SK-N-SH treated with all-trans-retinoic acid at 6 μM for 48 hours (cell line): ENCODE results near the gene PANX2.

ENCODE experiments used
- ATAC-seq: fragments of 200-7000 bp; cut with Tn5 transposase; 3 replicates; pipeline ENCODE4 v1.9.1; 2020; ENCODE audit warnings: mild to moderate bottlenecking, moderate library complexity
- ARNTL ChIP-seq: fragments of 450-650 bp; formaldehyde crosslinking; IDR thresholded peaks from 2 replicates; pipeline ENCODE4 v1.5.0; 2020; ENCODE audit warnings: low read depth, mild to moderate bottlenecking, moderate library complexity, borderline replicate concordance
- BACH2 ChIP-seq: fragments of 250-450 bp; sonication (Bioruptor Pico); IDR thresholded peaks from 2 replicates; pipeline ENCODE4 v1.9.0; 2021; ENCODE audit warnings: mild to moderate bottlenecking, borderline replicate concordance
- CREB5 ChIP-seq: fragments of 250-450 bp; sonication (Bioruptor Pico); IDR thresholded peaks from 2 replicates; pipeline ENCODE4 v1.5.1; 2020; ENCODE audit warnings: low read depth, mild to moderate bottlenecking, moderate library complexity
- CSDC2 ChIP-seq: fragments of 250-450 bp; sonication (Bioruptor Pico); IDR thresholded peaks from 2 replicates; pipeline ENCODE4 v1.5.0; 2020; ENCODE audit warnings: mild to moderate bottlenecking, moderate library complexity
- CSRNP3 ChIP-seq: fragments of 250-450 bp; sonication (Bioruptor Pico); IDR thresholded peaks from 2 replicates; pipeline ENCODE4 v1.5.1; 2021; ENCODE audit warnings: mild to moderate bottlenecking, moderate library complexity
- ESRRG ChIP-seq: fragments of 250-450 bp; sonication (Bioruptor Pico); IDR thresholded peaks from 2 replicates; pipeline ENCODE4 v1.6.1; 2021; ENCODE audit warnings: mild to moderate bottlenecking
- GLIS3 ChIP-seq: fragments of 250-450 bp; sonication (Bioruptor Pico); IDR thresholded peaks from 2 replicates; pipeline ENCODE4 v1.5.0; 2020; ENCODE audit warnings: mild to moderate bottlenecking, moderate library complexity
- ISL1 ChIP-seq: fragments of 250-450 bp; sonication (Bioruptor Pico); IDR thresholded peaks from 2 replicates; pipeline ENCODE4 v2.1.2; 2022; ENCODE audit warnings: mild to moderate bottlenecking, moderate library complexity
- OSR1 ChIP-seq: fragments of 250-450 bp; sonication (Bioruptor Pico); IDR thresholded peaks from 2 replicates; pipeline ENCODE4 v1.8.0; 2022; ENCODE audit warnings: moderate library complexity, mild to moderate bottlenecking, inconsistent platforms
- PATZ1 ChIP-seq: fragments of 250-450 bp; sonication (Bioruptor Pico); IDR thresholded peaks from 2 replicates; pipeline ENCODE4 v1.8.0; 2020; ENCODE audit warnings: mild to moderate bottlenecking, moderate library complexity, borderline replicate concordance
- PPARA ChIP-seq: fragments of 250-450 bp; sonication (Bioruptor Pico); IDR thresholded peaks from 2 replicates; pipeline ENCODE4 v1.5.0; 2020; ENCODE audit warnings: mild to moderate bottlenecking, borderline replicate concordance
- RARB ChIP-seq: fragments of 250-450 bp; sonication (Bioruptor Pico); IDR thresholded peaks from 2 replicates; pipeline ENCODE4 v1.8.0; 2021; ENCODE audit warnings: mild to moderate bottlenecking, moderate library complexity
- SNAI2 ChIP-seq: fragments of 250-450 bp; sonication (Bioruptor Pico); IDR thresholded peaks from 2 replicates; pipeline ENCODE4 v1.5.0; 2020; ENCODE audit warnings: mild to moderate bottlenecking, moderate library complexity
- TOX ChIP-seq: fragments of 250-450 bp; sonication (Bioruptor Pico); IDR thresholded peaks from 2 replicates; pipeline ENCODE4 v1.8.0; 2021; ENCODE audit warnings: mild to moderate bottlenecking, moderate library complexity, borderline replicate concordance
- TSHZ2 ChIP-seq: fragments of 250-450 bp; sonication (Bioruptor Pico); IDR thresholded peaks from 2 replicates; pipeline ENCODE4 v1.5.0; 2020; ENCODE audit warnings: mild to moderate bottlenecking, moderate library complexity
- ZC3H10 ChIP-seq: fragments of 250-450 bp; sonication (Bioruptor Pico); IDR thresholded peaks from 2 replicates; pipeline ENCODE4 v1.5.1; 2021; ENCODE audit warnings: mild to moderate bottlenecking, moderate library complexity
- ZFP3 ChIP-seq: fragments of 250-450 bp; sonication (Bioruptor Pico); IDR thresholded peaks from 2 replicates; pipeline ENCODE4 v1.5.0; 2020; ENCODE audit warnings: mild to moderate bottlenecking, moderate library complexity
- ZFP30 ChIP-seq: fragments of 450-650 bp; formaldehyde crosslinking; IDR thresholded peaks from 2 replicates; pipeline ENCODE4 v1.5.0; 2022; ENCODE audit warnings: mild to moderate bottlenecking, moderate library complexity
- ZNF565 ChIP-seq: fragments of 450-650 bp; formaldehyde crosslinking; conservative IDR thresholded peaks from 2 replicates; pipeline ENCODE4 v1.5.0; 2020; ENCODE audit warnings: low read depth, mild to moderate bottlenecking, moderate library complexity
- ZNF70 ChIP-seq: fragments of 450-650 bp; formaldehyde crosslinking; IDR thresholded peaks from 2 replicates; pipeline ENCODE4 v1.5.0; 2020; ENCODE audit warnings: mild to moderate bottlenecking, moderate library complexity
- ZNF8 ChIP-seq: fragments of 450-650 bp; formaldehyde crosslinking; IDR thresholded peaks from 2 replicates; pipeline ENCODE4 v1.5.0; 2020; ENCODE audit warnings: mild to moderate bottlenecking, moderate library complexity

The PANX2 gene

GRCh38 chr22:50175191-50175461 lies 4.6 kb downstream of the PANX2 start (continued):
- no peak for TF ChIP-seq PATZ1 (CRISPR knock-in tag)

- TF ChIP-seq GLIS3 (CRISPR knock-in tag) (no peak), ZFP3 (CRISPR knock-in tag) (no peak), ZNF70 (CRISPR knock-in tag) (no peak), ISL1 (no peak), CREB5 (CRISPR knock-in tag) (no peak), ZFP30 (CRISPR knock-in tag) (no peak)
- no peak for ATAC-seq
Measured at GRCh38 chr22:50175921-50176849, 5.7 kb downstream of the PANX2 start.

- TF ChIP-seq ZNF565 (CRISPR knock-in tag) (no peak), PPARA (CRISPR knock-in tag) (no peak), RARB (CRISPR knock-in tag) (no peak), OSR1 (CRISPR knock-in tag) (no peak), ESRRG (no peak), ARNTL (no peak), BACH2 (CRISPR knock-in tag) (no peak), ZNF8 (CRISPR knock-in tag) (no peak), CSDC2 (CRISPR knock-in tag) (no peak), ZC3H10 (CRISPR knock-in tag) (no peak), ISL1 (no peak), CREB5 (CRISPR knock-in tag) (no peak), CSRNP3 (CRISPR knock-in tag) (no peak), ZFP3 (CRISPR knock-in tag) (no peak), SNAI2 (CRISPR knock-in tag) (no peak), TOX (CRISPR knock-in tag) (no peak), ZNF70 (CRISPR knock-in tag) (no peak)
- ATAC-seq, result no peak
Measured at GRCh38 chr22:50176850-50177536, 6.5 kb downstream of the PANX2 start.

GRCh38 chr22:50177537-50178470 lies 7.3 kb downstream of the PANX2 start:
- TF ChIP-seq ZNF8 (CRISPR knock-in tag), result no peak
- no peak for TF ChIP-seq ZFP3 (CRISPR knock-in tag)
- TF ChIP-seq RARB (CRISPR knock-in tag), result no peak
- TF ChIP-seq BACH2 (CRISPR knock-in tag), result no peak
- no peak for TF ChIP-seq ZNF70 (CRISPR knock-in tag)
- TF ChIP-seq ISL1, result no peak
- no peak for TF ChIP-seq TSHZ2 (CRISPR knock-in tag)
- ATAC-seq, result no peak
